ENCODE measurements around the gene PAX6.

GRCh38 chr11:31818425-31818755 lies 7.3 kb upstream of the PAX6 start:
- TF ChIP-seq CTCF (CRISPR knock-in tag; IDR thresholded peaks at IDR 0.05) (no peak), CCAR2 (optimal IDR thresholded peaks at IDR 0.05; ENCODE audit: low read depth, low read length) (no peak), RBAK (CRISPR knock-in tag; IDR thresholded peaks at IDR 0.05) (no peak), MTF2 (CRISPR knock-in tag; IDR thresholded peaks at IDR 0.05; ENCODE audit: borderline replicate concordance) (no peak), EP300 (IDR thresholded peaks at IDR 0.05; ENCODE audit: low read depth in 2 of 2, low read length in 2 of 2) (no peak), EP300 (CRISPR knock-in tag; IDR thresholded peaks at IDR 0.05; ENCODE audit: borderline replicate concordance) (no peak), TSC22D2 (CRISPR knock-in tag; IDR thresholded peaks at IDR 0.05; ENCODE audit: borderline replicate concordance) (no peak), RAD21 (CRISPR knock-in tag; IDR thresholded peaks at IDR 0.05) (no peak), ZNF136 (CRISPR knock-in tag; IDR thresholded peaks at IDR 0.05; ENCODE audit: low read depth) (no peak), IKZF1 (IDR thresholded peaks at IDR 0.05) (no peak), USF2 (IDR thresholded peaks at IDR 0.05; ENCODE audit: low read depth, low read length) (no peak), USF2 (CRISPR knock-in tag; IDR thresholded peaks at IDR 0.05; ENCODE audit: borderline replicate concordance) (no peak)
